HL-60/S4 treated with retinoic acid at 250 ng/mL for 4 days and 3 days (cell line): ENCODE measurements around the gene ARHGAP24.
"Not testable (repeated sequence)": the region's sequence is repeated elsewhere in the genome, so short reads cannot be mapped to it uniquely, and the experiment has no call there.

Source experiments
- in situ Hi-C: fragments of 300-500 bp; cut with MboI; formaldehyde crosslinking; loops from 2 replicates; pipeline ENCODE4 v1.7.0; 2022; ENCODE audit warnings: low sequenced_read_pairs

Gene ARHGAP24

DNA sequence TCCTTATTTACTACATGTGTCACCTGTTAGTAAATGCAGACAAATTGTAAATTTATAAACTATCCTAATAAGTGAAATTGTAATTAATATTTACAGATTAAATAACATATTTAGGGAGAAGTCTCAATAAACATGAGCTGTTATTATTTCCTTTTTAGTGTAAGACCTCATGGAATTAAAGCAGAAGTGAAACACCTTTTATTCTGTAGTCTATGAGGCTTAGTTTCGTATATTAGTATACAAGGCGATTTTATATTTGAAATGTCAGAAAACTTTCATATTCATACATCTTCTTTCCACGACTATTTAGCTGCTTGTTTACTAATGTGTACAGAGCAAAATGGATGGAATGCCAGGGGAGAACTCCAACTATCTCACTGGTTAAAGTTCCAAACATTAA is 414.4 kb downstream of the ARHGAP24 start:
- in situ Hi-C loops: no loop called here

- in situ Hi-C loops: no loop called here
Observed at GRCh38 chr4:85895755-85896154, 420.8 kb downstream of the ARHGAP24 start.

GRCh38 chr4:85898231-85898630 is 423.3 kb downstream of the ARHGAP24 start:
- in situ Hi-C loops: no loop called here

GRCh38 chr4:85901500-85901899 is 426.6 kb downstream of the ARHGAP24 start:
- in situ Hi-C loops: no loop called here

DNA sequence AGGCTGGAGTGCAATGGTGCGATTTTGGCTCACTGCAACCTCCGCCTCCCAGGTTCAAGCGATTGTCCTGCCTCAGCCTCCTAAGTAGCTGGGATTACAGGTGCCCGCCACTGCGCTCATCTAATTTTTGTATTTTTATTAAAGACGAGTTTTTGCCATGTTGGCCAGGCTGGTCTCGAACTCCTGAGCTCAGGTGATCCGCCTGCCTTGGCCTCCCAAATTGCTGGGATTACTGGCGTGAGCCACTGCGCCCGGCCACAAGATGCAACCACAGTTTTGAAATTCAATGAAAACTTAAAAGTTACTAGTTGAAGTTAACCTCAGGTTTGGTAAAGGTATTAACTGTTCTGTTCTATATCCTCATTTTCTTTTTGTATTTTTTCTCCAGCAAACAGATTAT is 427.7 kb downstream of the ARHGAP24 start:
- in situ Hi-C loops: not testable (repeated sequence)

DNA sequence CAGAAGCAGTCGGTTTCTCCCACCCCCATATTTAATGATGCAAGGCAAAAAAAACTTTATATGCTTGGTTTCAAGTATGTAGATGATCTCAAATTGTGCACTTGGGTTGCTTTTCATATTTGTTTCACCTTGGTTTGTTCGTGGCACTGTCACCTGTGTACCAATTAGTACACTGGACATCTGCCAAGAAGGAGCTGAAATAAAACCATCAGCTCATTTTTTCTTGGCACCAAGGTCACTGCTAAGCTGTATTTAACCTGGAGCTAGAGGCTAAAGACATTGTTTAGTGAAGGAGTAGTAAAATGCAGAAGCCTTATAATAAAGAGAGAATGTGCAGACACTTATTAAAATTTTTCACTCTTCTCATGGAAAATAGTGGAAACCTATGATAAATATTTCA is 430.8 kb downstream of the ARHGAP24 start:
- in situ Hi-C loops: no loop called here

- in situ Hi-C loops: no loop called here
Observed at GRCh38 chr4:85907001-85907400, 432.1 kb downstream of the ARHGAP24 start.

- in situ Hi-C loops: no loop called here
Observed at GRCh38 chr4:85909851-85910250, 434.9 kb downstream of the ARHGAP24 start.

GRCh38 chr4:85910985-85911384 is 436.0 kb downstream of the ARHGAP24 start:
- in situ Hi-C loops: no loop called here

GRCh38 chr4:85913931-85914694 is 439.2 kb downstream of the ARHGAP24 start:
- in situ Hi-C loops: no loop called here

DNA sequence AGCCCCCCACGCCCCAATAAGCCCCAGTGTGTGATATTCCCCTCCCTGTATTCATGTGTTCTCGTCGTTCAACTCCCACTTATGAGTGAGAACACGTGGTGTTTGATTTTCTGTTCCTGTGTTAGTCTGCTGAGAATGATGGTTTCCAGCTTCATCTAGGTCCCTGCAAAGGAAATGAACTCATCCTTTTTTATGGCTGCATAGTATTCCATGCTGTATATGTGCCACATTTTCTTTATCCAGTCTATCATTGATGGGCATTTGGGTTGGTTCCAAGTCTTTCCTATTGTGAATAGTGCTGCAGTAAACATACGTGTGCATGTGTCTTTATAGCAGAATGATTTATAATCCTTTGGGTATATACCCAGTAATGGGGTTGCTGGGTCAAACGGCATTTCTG is 440.6 kb downstream of the ARHGAP24 start:
- in situ Hi-C loops: not testable (repeated sequence)

- in situ Hi-C loops: no loop called here
Observed at GRCh38 chr4:85919200-85919887, 444.4 kb downstream of the ARHGAP24 start.

GRCh38 chr4:85925071-85925470 is 450.1 kb downstream of the ARHGAP24 start:
- in situ Hi-C loops: no loop called here

DNA sequence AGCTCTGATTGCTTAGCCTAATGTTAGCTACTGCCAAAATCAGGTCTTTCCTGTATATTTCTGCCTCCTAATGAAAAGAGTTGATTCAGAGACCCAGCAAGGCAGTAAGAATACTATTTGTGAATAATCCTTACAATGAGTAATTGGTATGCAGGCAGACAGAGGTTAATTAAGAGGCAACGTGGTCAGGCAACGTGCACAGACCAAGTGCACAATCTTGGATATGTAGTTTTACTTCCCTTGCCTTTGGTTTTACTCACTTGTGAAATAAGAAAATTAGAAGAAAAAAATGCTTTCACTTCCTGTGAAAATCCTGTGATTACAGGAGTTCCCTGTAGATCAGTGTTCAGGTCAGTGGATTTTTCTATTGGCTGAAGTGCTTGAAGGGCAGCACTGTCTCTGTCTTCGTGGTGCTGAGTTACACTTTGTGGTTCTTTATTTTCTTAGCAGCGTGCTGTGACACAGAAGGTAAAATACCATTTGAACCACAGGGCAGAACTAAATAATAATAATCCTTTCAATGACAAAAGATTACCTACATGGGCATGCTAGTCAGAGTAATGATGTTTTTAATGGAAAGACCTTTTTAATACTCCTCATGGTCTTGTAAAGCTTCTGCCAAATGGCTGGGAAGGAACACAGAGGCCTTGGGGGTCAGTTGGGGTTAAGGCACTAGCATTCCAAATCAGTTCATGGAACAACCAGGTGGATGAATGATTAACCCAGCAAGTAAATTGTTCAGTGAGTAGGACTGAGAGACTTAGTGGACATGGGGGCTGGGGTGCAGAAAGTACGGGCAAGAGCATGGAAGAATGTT is 454.0 kb downstream of the ARHGAP24 start:
- in situ Hi-C loops: no loop called here

DNA sequence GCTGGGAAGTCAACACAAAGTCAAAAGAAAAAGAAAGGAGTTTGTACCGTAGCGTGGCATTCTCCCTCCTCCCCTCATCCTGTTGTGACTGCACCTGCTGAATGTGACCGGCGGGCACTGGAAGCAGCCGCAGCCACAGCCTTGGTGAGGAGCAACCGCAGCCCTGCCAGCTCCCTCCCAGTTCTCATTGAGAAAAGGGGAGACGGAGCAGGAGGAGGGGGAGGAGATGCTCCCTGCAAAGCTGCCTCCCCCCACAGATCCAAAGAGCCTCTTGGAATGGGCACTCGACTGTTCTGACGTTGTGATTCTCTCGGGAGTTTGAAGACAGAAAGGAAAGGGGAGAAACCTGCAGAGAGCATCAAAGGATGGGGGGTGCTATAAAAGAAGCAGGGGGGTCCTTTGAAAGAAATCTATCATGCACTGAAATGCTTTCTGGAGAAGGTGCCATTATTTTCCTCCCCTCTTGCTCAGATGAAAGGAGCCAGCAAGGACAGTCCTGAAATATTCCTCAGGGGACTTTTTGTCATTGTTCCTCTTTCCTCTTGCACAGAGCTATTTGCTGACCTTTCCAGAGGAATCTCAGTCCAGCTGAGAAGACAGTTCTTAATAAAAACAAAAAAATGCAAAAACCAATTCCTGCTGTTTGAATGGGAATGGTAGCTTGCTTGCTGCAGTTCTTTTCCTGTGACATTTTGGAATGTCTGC is 455.2 kb downstream of the ARHGAP24 start:
- in situ Hi-C loops: no loop called here

DNA sequence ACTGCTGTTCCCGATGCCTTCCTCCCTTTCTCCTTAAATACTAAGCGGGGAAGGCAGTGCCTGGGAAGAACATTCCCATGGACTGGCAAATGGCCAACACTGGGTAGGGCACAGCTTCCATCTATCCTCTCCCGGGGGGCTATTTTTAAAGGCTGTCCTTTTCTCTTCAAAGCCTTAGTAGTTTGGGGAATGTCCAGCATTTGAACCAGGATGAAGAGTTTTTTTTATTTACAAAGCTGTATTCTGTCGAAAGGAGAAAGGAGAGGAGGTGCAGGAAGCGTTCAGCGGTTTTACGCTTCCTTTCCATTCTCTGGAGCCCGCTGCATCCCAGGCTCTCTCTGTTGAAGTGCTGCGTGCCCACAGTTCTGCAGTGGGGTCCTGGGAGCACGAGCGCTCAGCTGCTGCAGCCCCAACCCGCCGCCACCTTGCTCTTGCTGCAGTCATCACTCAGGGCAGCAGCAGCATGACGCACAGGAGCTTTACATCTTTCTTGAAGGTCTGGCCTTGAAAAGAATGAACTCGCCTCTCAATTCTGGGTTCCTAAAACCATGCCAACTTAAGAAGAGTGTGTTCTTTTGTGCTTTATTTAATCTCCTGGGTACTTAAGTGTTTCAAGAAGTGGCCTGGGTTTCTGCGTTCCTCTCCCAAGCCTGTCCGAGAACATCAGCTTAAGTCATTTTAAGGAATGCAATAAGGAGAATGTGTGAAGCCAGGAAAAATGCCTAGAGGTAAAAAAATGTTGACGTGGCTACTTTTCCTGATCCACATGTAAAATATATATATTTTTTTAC is 457.7 kb downstream of the ARHGAP24 start:
- in situ Hi-C loops: no loop called here

GRCh38 chr4:85933291-85933640 is 458.3 kb downstream of the ARHGAP24 start:
- in situ Hi-C loops: no loop called here

- in situ Hi-C loops: no loop called here
Observed at GRCh38 chr4:85937507-85937906, 462.6 kb downstream of the ARHGAP24 start.

DNA sequence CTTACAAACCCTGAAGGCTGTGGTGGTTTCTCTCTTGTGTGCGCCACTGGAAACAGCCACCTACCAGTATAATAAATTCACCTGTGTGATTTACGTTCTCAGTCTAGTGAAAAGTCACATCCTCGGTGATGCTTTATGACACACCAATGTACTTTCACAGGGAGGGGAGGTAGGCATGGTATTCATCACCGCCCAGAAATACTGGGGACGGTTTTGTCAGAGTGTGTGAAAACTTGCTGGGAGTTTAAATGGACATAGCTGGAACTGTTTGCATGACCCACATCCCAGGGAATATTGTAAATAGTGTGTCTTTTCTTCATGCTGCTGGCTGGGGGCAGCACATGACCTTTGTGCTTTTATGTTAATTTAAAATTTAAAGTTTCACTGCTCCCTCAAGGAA is 463.1 kb downstream of the ARHGAP24 start:
- in situ Hi-C loops: no loop called here

DNA sequence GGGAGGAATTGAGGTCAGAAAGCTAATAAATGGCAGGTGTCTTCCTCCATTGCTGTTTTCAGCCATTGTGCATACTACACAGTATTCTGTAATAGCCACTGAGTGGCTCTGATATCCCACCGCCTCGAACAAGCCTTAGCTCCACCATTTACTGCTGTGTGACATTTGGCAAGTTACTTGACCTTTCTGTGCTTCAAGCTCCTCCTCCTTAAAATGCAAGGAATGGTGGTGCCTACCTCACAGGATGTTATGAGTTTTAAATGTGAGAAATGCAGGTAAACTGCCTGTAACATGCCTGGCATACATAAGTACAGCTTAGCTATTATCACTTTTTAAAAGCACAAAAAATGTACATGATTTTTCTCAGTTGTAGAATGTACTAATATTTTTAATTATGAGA is 464.0 kb downstream of the ARHGAP24 start:
- in situ Hi-C loops: no loop called here
